D721Med (cell line): ENCODE measurements around the gene PLCG2.
"Not testable (repeated sequence)": the region's sequence is repeated elsewhere in the genome, so short reads cannot be mapped to it uniquely, and the experiment has no call there.

Experiments
- DNase-seq: peaks from one replicate; pipeline ENCODE4 v3.0.0; 2011; ENCODE audit warnings: low spot score; ENCODE audit not compliant: insufficient read length
- FAIRE-seq: peaks from 2 replicates; lab custom pipeline; 2011; peaks lifted over from hg19 to GRCh38; lab: Jason Lieb, UNC
- CTCF ChIP-seq: IDR thresholded peaks from 2 replicates; pipeline ENCODE4 v1.5.1; 2012; ENCODE audit warnings: mild to moderate bottlenecking, control low read depth; ENCODE audit not compliant: insufficient read depth; ENCODE audit errors: missing control alignments

Gene PLCG2

DNA sequence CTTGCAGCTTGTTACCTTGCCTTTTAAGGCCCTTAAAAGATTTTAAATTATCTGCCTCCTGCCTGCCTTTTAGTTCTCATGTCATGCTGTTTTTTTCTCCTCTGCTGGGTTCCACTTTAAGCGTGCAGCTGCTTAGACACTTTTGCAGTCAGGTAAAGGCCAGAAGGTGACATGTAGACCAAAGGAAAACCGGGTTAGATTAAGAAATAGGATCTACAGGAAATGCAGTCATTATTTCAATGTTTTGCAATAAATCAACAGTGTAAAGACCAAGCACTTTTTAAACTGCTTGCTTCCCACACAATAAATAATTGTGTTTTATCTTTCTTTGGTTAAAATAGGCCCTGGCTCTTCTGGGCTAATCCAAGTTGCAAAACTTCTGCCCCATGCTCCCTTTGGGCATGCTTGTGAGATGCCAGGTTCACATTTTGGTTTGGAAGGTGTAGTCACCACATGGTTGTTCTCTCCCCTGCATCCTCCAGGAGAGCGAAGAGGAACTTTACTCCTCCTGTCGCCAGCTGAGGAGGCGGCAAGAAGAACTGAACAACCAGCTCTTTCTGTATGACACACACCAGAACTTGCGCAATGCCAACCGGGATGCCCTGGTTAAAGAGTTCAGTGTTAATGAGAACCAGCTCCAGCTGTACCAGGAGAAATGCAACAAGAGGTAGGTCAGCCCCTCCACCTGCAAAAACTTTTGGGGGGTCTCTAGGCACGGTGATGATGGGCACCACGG, 177.3 kb downstream of the PLCG2 start:
- TF ChIP-seq CTCF = no peak
- no peak for FAIRE-seq
- DNase-seq = no peak

- no peak for TF ChIP-seq CTCF
- FAIRE-seq (no peak), DNase-seq (no peak)
Measured at GRCh38 chr16:81964808-81965207, 185.7 kb downstream of the PLCG2 start.

GRCh38 chr16:81967358-81967757, 188.3 kb downstream of the PLCG2 start:
- FAIRE-seq (no peak), DNase-seq (no peak)
- TF ChIP-seq CTCF = no peak

- FAIRE-seq (no peak), DNase-seq (no peak)
- TF ChIP-seq CTCF = no peak
Measured at GRCh38 chr16:81971853-81972252, 192.8 kb downstream of the PLCG2 start.

GRCh38 chr16:81973737-81974136, 194.6 kb downstream of the PLCG2 start:
- TF ChIP-seq CTCF = no peak
- no peak for DNase-seq
- FAIRE-seq = no peak

- FAIRE-seq = no peak
- DNase-seq = no peak
- TF ChIP-seq CTCF = no peak
Measured at GRCh38 chr16:81975637-81976036, 196.5 kb downstream of the PLCG2 start.

- FAIRE-seq, DNase-seq: not testable (repeated sequence)
Measured at GRCh38 chr16:81977335-81977942, 198.3 kb downstream of the PLCG2 start.
